ENCODE measurements around the gene SRGAP2C.
"Not testable (repeated sequence)": the region's sequence is repeated elsewhere in the genome, so short reads cannot be mapped to it uniquely, and the experiment has no call there.

Gene SRGAP2C

GRCh38 chr1:121346654-121347053 lies 161.9 kb downstream of the SRGAP2C start:
- not testable (repeated sequence) for DNase-seq

GRCh38 chr1:121347476-121347875 lies 162.7 kb downstream of the SRGAP2C start:
- DNase-seq: not testable (repeated sequence)

- not testable (repeated sequence) for DNase-seq
Measured at GRCh38 chr1:121348115-121348514, 163.3 kb downstream of the SRGAP2C start.

GRCh38 chr1:121349332-121349967 lies 164.7 kb downstream of the SRGAP2C start:
- DNase-seq: not testable (repeated sequence)

- not testable (repeated sequence) for DNase-seq
Measured at GRCh38 chr1:121355711-121356420, 171.1 kb downstream of the SRGAP2C start.

- not testable (repeated sequence) for DNase-seq
Measured at GRCh38 chr1:121356819-121357218, 172.0 kb downstream of the SRGAP2C start.

- not testable (repeated sequence) for DNase-seq
Measured at GRCh38 chr1:121360531-121360930, 175.8 kb downstream of the SRGAP2C start.

GRCh38 chr1:121361451-121362233 lies 176.9 kb downstream of the SRGAP2C start:
- DNase-seq: not testable (repeated sequence)

GRCh38 chr1:121362234-121362883 lies 177.6 kb downstream of the SRGAP2C start:
- DNase-seq: peak; percentile 52

- DNase-seq: not testable (repeated sequence)
Measured at GRCh38 chr1:121365316-121365715, 180.5 kb downstream of the SRGAP2C start.

- peak; percentile 71 for DNase-seq
Measured at GRCh38 chr1:121365723-121366122, 180.9 kb downstream of the SRGAP2C start.

- not testable (repeated sequence) for DNase-seq
Measured at GRCh38 chr1:121366171-121366570, 181.4 kb downstream of the SRGAP2C start.

GRCh38 chr1:121368910-121369309 lies 184.1 kb downstream of the SRGAP2C start:
- not testable (repeated sequence) for DNase-seq

- not testable (repeated sequence) for DNase-seq
Measured at GRCh38 chr1:121369959-121370358, 185.2 kb downstream of the SRGAP2C start.

- DNase-seq: peak; percentile 5
Measured at GRCh38 chr1:121374851-121375367, 190.1 kb downstream of the SRGAP2C start.

- not testable (repeated sequence) for DNase-seq
Measured at GRCh38 chr1:121376986-121377385, 192.2 kb downstream of the SRGAP2C start.

GRCh38 chr1:121378757-121379156 lies 194.0 kb downstream of the SRGAP2C start:
- DNase-seq: not testable (repeated sequence)

- DNase-seq: not testable (repeated sequence)
Measured at GRCh38 chr1:121384754-121385153, 200.0 kb downstream of the SRGAP2C start.

- not testable (repeated sequence) for DNase-seq
Measured at GRCh38 chr1:121385162-121385561, 200.4 kb downstream of the SRGAP2C start.

- not testable (repeated sequence) for DNase-seq
Measured at GRCh38 chr1:121385563-121386288, 201.0 kb downstream of the SRGAP2C start.

GRCh38 chr1:121386319-121386948 lies 201.7 kb downstream of the SRGAP2C start:
- not testable (repeated sequence) for DNase-seq
